ENCODE results near the gene RNU1-1. TPM values are rescaled to one million over a fixed set of nuclear protein-coding genes. Genes with fewer than 3 reads are reported as not detected.
"Not testable (repeated sequence)": the region's sequence is repeated elsewhere in the genome, so short reads cannot be mapped to it uniquely, and the experiment has no call there.

RNU1-1 gene
- polyA plus RNA-seq, 1 experiment: not detected

GRCh38 chr1:16503494-16503893 is 10.6 kb downstream of the RNU1-1 start:
- Histone ChIP-seq H3K4me3 (ENCODE audit: low read depth, low read length) (no peak overlapping the region), H3K27me3 (ENCODE audit: control insufficient read depth, insufficient read depth, low read length) (no peaks in the 10 kb centered on the region; the same call in 1 of the 2 replicates), H3K36me3 (ENCODE audit: control insufficient read depth, insufficient read depth, low read length) (no peaks in the 10 kb centered on the region)
- ChIA-PET CTCF (no interaction called here), POLR2A (no interaction called here)
- no peak for TF ChIP-seq CTCF (IDR thresholded peaks at IDR 0.05; ENCODE audit: insufficient read depth, low read depth, low read length)
- no peak for DNase-seq (ENCODE audit: low read depth)

DNA sequence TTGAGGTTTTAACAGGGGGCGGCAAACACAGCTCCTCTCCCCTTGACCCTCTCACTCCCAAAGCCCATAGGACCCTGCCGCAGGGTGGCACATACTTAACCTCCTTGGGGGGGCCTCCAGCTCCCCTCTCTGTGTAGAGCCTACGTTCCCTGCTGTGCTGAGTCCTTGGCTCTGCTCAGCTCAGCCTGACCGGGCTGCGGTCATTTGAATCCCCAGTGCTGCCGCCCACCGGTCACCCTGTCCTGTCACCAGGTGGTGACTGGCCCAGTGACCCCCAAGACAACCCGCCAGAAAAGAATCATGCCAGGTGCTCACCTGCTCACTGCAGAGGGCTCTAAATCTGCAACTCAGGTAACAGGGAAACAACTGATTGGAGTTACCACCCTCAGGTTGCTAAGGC is 12.6 kb downstream of the RNU1-1 start:
- CTCF ChIA-PET; H3K27me3 ChIP-seq (ENCODE audit: control insufficient read depth, insufficient read depth, low read length); H3K36me3 ChIP-seq (ENCODE audit: control insufficient read depth, insufficient read depth, low read length); POLR2A ChIA-PET; H3K4me3 ChIP-seq (ENCODE audit: low read depth, low read length); DNase-seq (ENCODE audit: low read depth): not testable (repeated sequence)

- POLR2A ChIA-PET; H3K4me3 ChIP-seq (ENCODE audit: low read depth, low read length); H3K36me3 ChIP-seq (ENCODE audit: control insufficient read depth, insufficient read depth, low read length); DNase-seq (ENCODE audit: low read depth); CTCF ChIA-PET; H3K27me3 ChIP-seq (ENCODE audit: control insufficient read depth, insufficient read depth, low read length): not testable (repeated sequence)
Measured at GRCh38 chr1:16500975-16501374, 13.1 kb downstream of the RNU1-1 start.

GRCh38 chr1:16500466-16500865 is 13.6 kb downstream of the RNU1-1 start:
- POLR2A ChIA-PET; DNase-seq (ENCODE audit: low read depth); CTCF ChIA-PET: not testable (repeated sequence)

GRCh38 chr1:16498573-16499413 is 15.3 kb downstream of the RNU1-1 start:
- POLR2A ChIA-PET: no interaction called here
- Histone ChIP-seq H3K4me3 (ENCODE audit: low read depth, low read length) (peak overlapping the region; percentile 84), H3K36me3 (ENCODE audit: control insufficient read depth, insufficient read depth, low read length) (no peaks in the 10 kb centered on the region), H3K27me3 (ENCODE audit: control insufficient read depth, insufficient read depth, low read length) (no peaks in the 10 kb centered on the region)
- no peak for TF ChIP-seq CTCF (IDR thresholded peaks at IDR 0.05; ENCODE audit: insufficient read depth, low read depth, low read length)
- no peak for DNase-seq (ENCODE audit: low read depth)
- CTCF ChIA-PET: no interaction called here

More at GRCh38 chr1:16500466-16500865, 13.6 kb downstream of the RNU1-1 start:
- not testable (repeated sequence) for H3K4me3 ChIP-seq (ENCODE audit: low read depth, low read length); H3K27me3 ChIP-seq (ENCODE audit: control insufficient read depth, insufficient read depth, low read length); H3K36me3 ChIP-seq (ENCODE audit: control insufficient read depth, insufficient read depth, low read length)

DNA sequence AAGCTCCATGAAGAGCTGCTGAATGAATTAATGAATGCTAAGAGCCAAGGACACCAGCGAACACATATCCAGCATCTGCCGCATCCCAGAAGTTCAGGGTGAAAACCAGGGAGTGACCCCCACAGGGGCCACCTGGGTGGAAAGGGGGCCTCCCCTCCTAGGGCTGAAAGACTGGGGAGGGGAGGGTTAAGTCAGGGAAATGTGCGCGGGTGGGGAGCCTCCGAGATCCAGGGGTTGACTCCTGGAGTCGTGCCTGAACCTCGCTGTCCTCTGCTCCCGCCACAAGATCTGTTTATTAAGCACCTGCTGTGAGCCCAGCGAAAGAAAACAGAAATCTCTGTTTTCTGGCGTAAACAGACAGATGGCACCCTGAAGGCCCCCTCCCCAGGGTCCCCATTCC is 16.0 kb downstream of the RNU1-1 start:
- POLR2A ChIA-PET; H3K27me3 ChIP-seq (ENCODE audit: control insufficient read depth, insufficient read depth, low read length); CTCF ChIA-PET; DNase-seq (ENCODE audit: low read depth); H3K36me3 ChIP-seq (ENCODE audit: control insufficient read depth, insufficient read depth, low read length): not testable (repeated sequence)
- H3K4me3 ChIP-seq (ENCODE audit: low read depth, low read length): peak overlapping the region; percentile 84; the same call in 1 of the 2 replicates

DNA sequence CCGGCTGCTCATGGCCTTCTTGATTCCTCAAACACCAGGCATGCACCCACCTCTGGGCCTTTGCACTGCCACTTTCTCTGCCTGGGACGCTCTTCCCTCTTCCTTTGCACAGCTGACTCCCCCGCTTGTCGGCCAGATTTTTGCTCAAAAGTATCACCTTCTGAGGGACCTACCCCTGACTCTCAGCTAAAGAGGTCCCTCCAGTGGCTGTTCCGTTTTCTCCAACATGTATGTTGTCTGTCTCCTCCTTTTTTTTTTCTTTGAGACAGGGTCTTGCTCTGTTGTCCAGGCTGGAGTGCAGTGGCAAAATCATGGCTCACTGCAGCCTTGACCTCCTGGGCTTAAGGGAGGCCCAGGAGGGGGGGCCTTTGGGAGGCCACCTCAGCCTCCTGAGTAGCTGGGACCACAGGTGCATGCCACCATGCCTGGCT is 16.6 kb downstream of the RNU1-1 start:
- POLR2A ChIA-PET; DNase-seq (ENCODE audit: low read depth); CTCF ChIA-PET; H3K4me3 ChIP-seq (ENCODE audit: low read depth, low read length); H3K27me3 ChIP-seq (ENCODE audit: control insufficient read depth, insufficient read depth, low read length); H3K36me3 ChIP-seq (ENCODE audit: control insufficient read depth, insufficient read depth, low read length): not testable (repeated sequence)

GRCh38 chr1:16493731-16494130 is 20.4 kb downstream of the RNU1-1 start:
- DNase-seq (ENCODE audit: low read depth): not testable (repeated sequence)

GRCh38 chr1:16492937-16493336 is 21.1 kb downstream of the RNU1-1 start:
- H3K4me3 ChIP-seq (ENCODE audit: low read depth, low read length); POLR2A ChIA-PET; H3K36me3 ChIP-seq (ENCODE audit: control insufficient read depth, insufficient read depth, low read length); H3K27me3 ChIP-seq (ENCODE audit: control insufficient read depth, insufficient read depth, low read length); DNase-seq (ENCODE audit: low read depth): not testable (repeated sequence)
- CTCF ChIA-PET: interaction anchor here (1.2 kb wide), 1 partner anchor 132 kb away, joined by 3 read pairs; no protein-coding TSS in a partner anchor

More at GRCh38 chr1:16493731-16494130, 20.4 kb downstream of the RNU1-1 start:
- H3K36me3 ChIP-seq (ENCODE audit: control insufficient read depth, insufficient read depth, low read length); H3K4me3 ChIP-seq (ENCODE audit: low read depth, low read length); POLR2A ChIA-PET; CTCF ChIA-PET; H3K27me3 ChIP-seq (ENCODE audit: control insufficient read depth, insufficient read depth, low read length): not testable (repeated sequence)
